HepG2 (cell line): ENCODE measurements around the gene COMMD1. TPM values are rescaled to one million over a fixed set of nuclear protein-coding genes. Genes with fewer than 3 reads are reported as not detected.

Source experiments
- ADNP ChIP-seq: sonication (generic); formaldehyde crosslinking; IDR thresholded peaks from 2 replicates; pipeline ENCODE4 v1.4.0; 2020; ENCODE audit warnings: missing genetic modification reagents
- DRAP1 ChIP-seq: IDR thresholded peaks from 2 replicates; pipeline ENCODE4 v1.6.1; 2016; ENCODE audit warnings: missing genetic modification reagents, missing compliant biosample characterization
- FOSL2 ChIP-seq: sonication (generic); formaldehyde crosslinking; IDR thresholded peaks from 2 replicates; pipeline ENCODE4 v1.4.0; 2020; ENCODE audit warnings: missing genetic modification reagents
- FOXC1 ChIP-seq: sonication (generic); formaldehyde crosslinking; IDR thresholded peaks from 2 replicates; pipeline ENCODE4 v1.8.0; 2022; ENCODE audit warnings: mild to moderate bottlenecking, missing genetic modification reagents, borderline replicate concordance
- GABPB1 ChIP-seq: IDR thresholded peaks from 2 replicates; pipeline ENCODE4 v1.6.1; 2016; ENCODE audit warnings: mild to moderate bottlenecking, missing genetic modification reagents, moderate library complexity, missing compliant biosample characterization
- GPN1 ChIP-seq: sonication (generic); formaldehyde crosslinking; IDR thresholded peaks from 2 replicates; pipeline ENCODE4 v1.5.1; 2020; ENCODE audit warnings: missing genetic modification reagents, borderline replicate concordance
- ISL2 ChIP-seq: sonication (generic); formaldehyde crosslinking; IDR thresholded peaks from 2 replicates; pipeline ENCODE4 v1.5.0; 2020; ENCODE audit warnings: missing genetic modification reagents
- JUNB ChIP-seq: sonication (generic); formaldehyde crosslinking; IDR thresholded peaks from 2 replicates; pipeline ENCODE4 v1.8.0; 2022; ENCODE audit warnings: missing genetic modification reagents, mild to moderate bottlenecking, borderline replicate concordance
- NCOA5 ChIP-seq: sonication (generic); formaldehyde crosslinking; IDR thresholded peaks from 2 replicates; pipeline ENCODE4 v1.4.0; 2020; ENCODE audit warnings: missing genetic modification reagents
- NFYB ChIP-seq: sonication (generic); formaldehyde crosslinking; IDR thresholded peaks from 2 replicates; pipeline ENCODE4 v1.4.0; 2020; ENCODE audit warnings: missing genetic modification reagents
- RFX3 ChIP-seq: IDR thresholded peaks from 2 replicates; pipeline ENCODE4 v1.6.1; 2016; ENCODE audit warnings: missing biosample characterization, missing genetic modification reagents
- RXRA ChIP-seq: sonication (generic); formaldehyde crosslinking; IDR thresholded peaks from 2 replicates; pipeline ENCODE4 v1.5.1; 2020; ENCODE audit warnings: missing genetic modification reagents
- SMYD3 ChIP-seq: sonication (generic); formaldehyde crosslinking; IDR thresholded peaks from 2 replicates; pipeline ENCODE4 v1.8.1; 2023; ENCODE audit warnings: mild to moderate bottlenecking, missing genetic modification reagents
- SP140L ChIP-seq: sonication (generic); formaldehyde crosslinking; IDR thresholded peaks from 2 replicates; pipeline ENCODE4 v1.4.0; 2020; ENCODE audit warnings: missing genetic modification reagents, borderline replicate concordance
- SRSF1 ChIP-seq: fragments of 200-400 bp; formaldehyde crosslinking; optimal IDR thresholded peaks from 2 replicates; pipeline ENCODE3; 2017; ENCODE audit warnings: mild to moderate bottlenecking, low read depth, low read length, moderate library complexity
- ZBTB25 ChIP-seq: IDR thresholded peaks from 2 replicates; pipeline ENCODE4 v1.6.1; 2018; ENCODE audit warnings: missing genetic modification reagents
- ZC3H13 ChIP-seq: sonication (generic); formaldehyde crosslinking; IDR thresholded peaks from 2 replicates; pipeline ENCODE4 v1.8.1; 2023; ENCODE audit warnings: mild to moderate bottlenecking, missing genetic modification reagents, moderate library complexity
- ZNF17 ChIP-seq: sonication (generic); formaldehyde crosslinking; IDR thresholded peaks from 2 replicates; pipeline ENCODE4 v1.5.0; 2020; ENCODE audit warnings: mild to moderate bottlenecking, missing genetic modification reagents
- ZNF337 ChIP-seq: sonication (generic); formaldehyde crosslinking; IDR thresholded peaks from 2 replicates; pipeline ENCODE4 v1.5.1; 2020; ENCODE audit warnings: missing genetic modification reagents, low read depth, mild to moderate bottlenecking, borderline replicate concordance
- ZNF354B ChIP-seq: sonication (generic); formaldehyde crosslinking; IDR thresholded peaks from 2 replicates; pipeline ENCODE4 v1.8.0; 2022; ENCODE audit warnings: mild to moderate bottlenecking, missing genetic modification reagents
- ZNF605 ChIP-seq: sonication (generic); formaldehyde crosslinking; IDR thresholded peaks from 2 replicates; pipeline ENCODE4 v1.8.0; 2022; ENCODE audit warnings: mild to moderate bottlenecking, missing genetic modification reagents
- ZNF609 ChIP-seq: sonication (generic); formaldehyde crosslinking; IDR thresholded peaks from 2 replicates; pipeline ENCODE4 v1.4.0; 2020; ENCODE audit warnings: mild to moderate bottlenecking, missing genetic modification reagents, borderline replicate concordance
- ZNF747 ChIP-seq: sonication (generic); formaldehyde crosslinking; IDR thresholded peaks from 2 replicates; pipeline ENCODE4 v1.8.1; 2023; ENCODE audit warnings: missing genetic modification reagents, mild to moderate bottlenecking, borderline replicate concordance
- ZNF775 ChIP-seq: sonication (generic); formaldehyde crosslinking; IDR thresholded peaks from 2 replicates; pipeline ENCODE4 v1.4.0; 2020; ENCODE audit warnings: missing genetic modification reagents, mild to moderate bottlenecking, moderate library complexity, borderline replicate concordance
- ZNF781 ChIP-seq: sonication (generic); formaldehyde crosslinking; IDR thresholded peaks from 2 replicates; pipeline ENCODE4 v1.5.1; 2020; ENCODE audit warnings: borderline replicate concordance, mild to moderate bottlenecking, missing genetic modification reagents; ENCODE audit errors: not compliant biosample characterization
- polyA plus RNA-seq, 8 experiments: library from polyadenylated mRNA; depleted of rRNA in 3 of 8; stranded (reverse) in 7 of 8; unstranded in 1 of 8; fragments of >200 nt; fragmentation: Illumina TruSeq in 4 of 8; extraction: Trizol in 4 of 8; gene quantifications; 2 replicates each; pipeline versions ENCODE4 v1.2.1 to v1.2.3, GENCODE V29; 2011 to 2016; ENCODE audit warnings: low read depth in 4 of 8, missing spikeins in 1 of 8, mixed read lengths in 1 of 8; ENCODE audit not compliant: insufficient read depth in 1 of 8
- total RNA-seq, 5 experiments: library from RNA; depleted of rRNA; stranded (reverse); fragments of >200 nt; fragmentation: Illumina TruSeq; extraction: Trizol; gene quantifications; 2 replicates each; pipeline ENCODE4 v1.2.3, GENCODE V29; 2016; ENCODE audit warnings: low read depth in 1 of 5

The COMMD1 gene
- total and polyA plus RNA-seq, 2 of the 13 experiments (the other 11 are each of a cell fraction or from before 2014, with no cell fraction given) = 25.7 to 105 TPM

- TF ChIP-seq ZNF17 (0 out of 2 replicates have a peak, but pooled peaks have one; percentile 25), ZNF609 (CRISPR knock-in tag) (peak; percentile 84), JUNB (CRISPR knock-in tag) (no peak), GPN1 (CRISPR knock-in tag) (0 out of 2 replicates have a peak, but pooled peaks have one; percentile 23), ZNF747 (CRISPR knock-in tag) (peak; percentile 99), RFX3 (CRISPR knock-in tag) (0 out of 2 replicates have a peak, but pooled peaks have one; percentile 14), NFYB (CRISPR knock-in tag) (no peak), DRAP1 (peak; percentile 85), FOXC1 (peak; percentile 100), ZBTB25 (CRISPR knock-in tag) (peak; percentile 99), GABPB1 (peak; percentile 93), ADNP (no peak), ZNF605 (peak; percentile 98), SRSF1 (peak; percentile 94), ZNF781 (CRISPR knock-in tag) (peak; percentile 91), ZC3H13 (CRISPR knock-in tag) (peak; percentile 92), FOSL2 (CRISPR knock-in tag) (peak; percentile 60), SP140L (CRISPR knock-in tag) (no peak), SMYD3 (CRISPR knock-in tag) (no peak), RXRA (CRISPR knock-in tag) (peak; percentile 82; the same call in 1 of the 2 replicates), ZNF337 (CRISPR knock-in tag) (peak; percentile 91; the same call in 1 of the 2 replicates), NCOA5 (CRISPR knock-in tag) (no peak), ZNF775 (CRISPR knock-in tag) (peak; percentile 91; the same call in 1 of the 2 replicates), ZNF354B (CRISPR knock-in tag) (no peak; the same call in 1 of the 2 replicates), ISL2 (peak; percentile 88)
Observed at GRCh38 chr2:61888267-61889055, 17.0 kb upstream of the COMMD1 start, which contains the start of gene CCT4 (continued).
